Spleen (tissue), 11 donors: Measurements from ENCODE around the gene RRBP1. TPM values are rescaled to one million over a fixed set of nuclear protein-coding genes. Genes with fewer than 3 reads are reported as not detected.

Source experiments
- DNase-seq: peaks from one replicate; pipeline ENCODE4 v3.0.0-alpha.2; 2020
- H3K27ac ChIP-seq, 8 donors: fragments of 200-600 bp; sonication (generic) in 7 of 8; 1 replicate in 4 of 8; 2 replicates in 4 of 8; pipeline versions ENCODE4 v1.5.0 to v1.8.0; 2016 to 2021; ENCODE audit warnings: inconsistent platforms in 4 of 8, mild to moderate bottlenecking in 4 of 8, moderate library complexity in 1 of 8
- H3K27me3 ChIP-seq, 7 donors: fragments of 200-600 bp; sonication (generic) in 6 of 7; replicated peaks in 1 of 7; 1 replicate in 4 of 7; 2 replicates in 3 of 7; pipeline versions ENCODE4 v1.5.0 to v1.8.0; 2016 to 2021; ENCODE audit warnings: inconsistent platforms in 3 of 7, mild to moderate bottlenecking in 1 of 7
- H3K36me3 ChIP-seq, 6 donors: fragments of 200-600 bp; sonication (generic) in 5 of 6; 1 replicate in 4 of 6; 2 replicates in 2 of 6; pipeline versions ENCODE4 v1.5.0 to v1.8.0; 2016 to 2021; ENCODE audit warnings: inconsistent platforms in 2 of 6
- H3K4me1 ChIP-seq, 6 donors: fragments of 200-600 bp; sonication (generic) in 5 of 6; 1 replicate in 3 of 6; 2 replicates in 3 of 6; pipeline versions ENCODE4 v1.5.0 to v1.8.0; 2016 to 2021; ENCODE audit warnings: inconsistent platforms in 3 of 6
- H3K4me3 ChIP-seq, 8 donors: fragments of 200-600 bp; sonication (generic) in 7 of 8; 1 replicate in 4 of 8; 2 replicates in 4 of 8; pipeline versions ENCODE4 v1.5.0 to v1.8.0; 2016 to 2021; ENCODE audit warnings: inconsistent platforms in 4 of 8, mild to moderate bottlenecking in 4 of 8, moderate library complexity in 2 of 8
- H3K9me3 ChIP-seq, 8 donors: fragments of 200-600 bp; sonication (generic) in 7 of 8; 1 replicate in 4 of 8; 2 replicates in 4 of 8; pipeline versions ENCODE4 v1.5.0 to v1.8.0; 2016 to 2021; ENCODE audit warnings: inconsistent platforms in 4 of 8
- CTCF ChIP-seq, 11 experiments: fragments of 200-600 bp in 7 of 11; fragments of 450-650 bp in 4 of 11; sonication (generic) in 4 of 11; IDR thresholded peaks in 8 of 11; conservative IDR thresholded peaks in 3 of 11; 1 replicate in 7 of 11; 2 replicates in 4 of 11; pipeline versions ENCODE4 v1.4.0 to v1.8.0; 2016 to 2021; ENCODE audit warnings: antibody characterized with exemption in 11 of 11, inconsistent platforms in 4 of 11, mild to moderate bottlenecking in 1 of 11
- POLR2A ChIP-seq, 3 donors: fragments of 450-650 bp; IDR thresholded peaks; one replicate each; pipeline ENCODE4 v1.5.1; 2017; ENCODE audit warnings: antibody characterized with exemption in 3 of 3, mild to moderate bottlenecking in 1 of 3
- POLR2AphosphoS5 ChIP-seq, 3 donors: sonication (generic); formaldehyde crosslinking; IDR thresholded peaks; one replicate each; pipeline ENCODE4 v1.5.1; 2017; ENCODE audit warnings: antibody characterized with exemption in 3 of 3
- WGBS, 5 donors: extraction: QIAGEN DNeasy Blood & Tissue Kit in 3 of 5; methylation state at CpG; one replicate each; pipeline versions ENCODE4 v1.1.5 to v1.1.7; 2013 to 2018; 5-methylcytosine and 5-hydroxymethylcytosine counted together
- intact Hi-C: fragments of 100-400 bp; cut with DNase I; formaldehyde crosslinking; loops from one replicate; pipeline ENCODE4 v1.15.0; 2023; ENCODE audit warnings: low total_unique reads
- polyA plus RNA-seq, 3 donors: library from polyadenylated mRNA; stranded (reverse); fragments of 200-250 nt; gene quantifications; one replicate each; pipeline ENCODE4 v1.2.1, GENCODE V29; 2013
- total RNA-seq, 7 donors: library from RNA; depleted of rRNA in 3 of 7; stranded (reverse); fragments of >200 nt in 3 of 7; fragmentation: NEBNext Ultra II Directional in 4 of 7; extraction: Animal tissue kit (Norgen Biotek cat#: 25700) in 4 of 7; gene quantifications; one replicate each; pipeline versions ENCODE4 v1.1.0 to v1.2.1, GENCODE V29; 2016 to 2021
- donor health status: healthy with polysubstance abuse.
- donor health status: DM: no; HTN: no; CAD: no; lungs with moderate emphysema.
- donor health status: DM: no; HTN: no; CAD: no.
- donor health status: Bipolar disorder and iron deficiency.
- donor health status: healthy.
- donor health status: DM: no; HTN: no; CAD: no.
- donor health status: DM: yes; HTN: yes; CAD: no.

Gene RRBP1
- total and polyA plus RNA-seq, 10 donors = 17.0 to 164 (median 114) TPM

- DNase-seq = peak; percentile 74
- TF ChIP-seq CTCF (IDR thresholded peaks at IDR 0.05 in 8 of 11, conservative IDR thresholded peaks at IDR 0.05 in 3 of 11) (no peak), POLR2A (IDR thresholded peaks at IDR 0.05) (no peak), POLR2AphosphoS5 (IDR thresholded peaks at IDR 0.05) (peak in 2 of 3 donors; percentile 29 to 54)
- peaks cover 36 to 75% (median 59%) of the 10 kb centered on the region in 6 donors for H3K4me1 ChIP-seq
- peaks cover 0 to 29% (median under 1%) of the 10 kb centered on the region in 6 donors for H3K36me3 ChIP-seq
- H3K9me3 ChIP-seq = no peaks in the 10 kb centered on the region
- peak overlapping the region in 4 of 8 donors; percentile 3 to 69 (median 50) for H3K27ac ChIP-seq
- intact Hi-C loops = no loop called here
- no peak overlapping the region for H3K4me3 ChIP-seq
- H3K27me3 ChIP-seq = no peaks in the 10 kb centered on the region
- WGBS, 5 donors = 45 to 58% (median 52%) methylated on average over 11 to 12 of the region's 12 CpGs
Measured at GRCh38 chr20:17650301-17651128, 31.5 kb downstream of the RRBP1 start.

GRCh38 chr20:17648791-17649730 is 33.0 kb downstream of the RRBP1 start:
- WGBS, 5 donors = 42 to 49% (median 47%) methylated on average over 20 of the region's 20 CpGs
- Histone ChIP-seq H3K27ac (peak overlapping the region in 6 of 8 donors; percentile 9 to 69 (median 56)), H3K4me1 (peaks cover 36 to 84% (median 63%) of the 10 kb centered on the region in 6 donors)

GRCh38 chr20:17648315-17648646 is 33.8 kb downstream of the RRBP1 start:
- H3K4me3 ChIP-seq = no peak overlapping the region
- TF ChIP-seq POLR2AphosphoS5 (IDR thresholded peaks at IDR 0.05) (peak; percentile 87 to 91 (median 88)), CTCF (IDR thresholded peaks at IDR 0.05 in 8 of 11, conservative IDR thresholded peaks at IDR 0.05 in 3 of 11) (no peak)
- peaks cover 36 to 87% (median 63%) of the 10 kb centered on the region in 6 donors for H3K4me1 ChIP-seq
- DNase-seq = peak; percentile 88
- H3K36me3 ChIP-seq = peaks cover 0 to 24% (median 0%) of the 10 kb centered on the region in 6 donors
- peak overlapping the region in 5 of 8 donors; percentile 34 to 69 (median 63) for H3K27ac ChIP-seq
- WGBS, 5 donors = 18 to 61% (median 34%) methylated on average over 8 to 10 of the region's 10 CpGs
- intact Hi-C loops = no loop called here
- H3K9me3 ChIP-seq = no peaks in the 10 kb centered on the region
- H3K27me3 ChIP-seq = no peaks in the 10 kb centered on the region

More at GRCh38 chr20:17648791-17649730, 33.0 kb downstream of the RRBP1 start:
- H3K27me3 ChIP-seq = no peaks in the 10 kb centered on the region
- no peaks in the 10 kb centered on the region for H3K9me3 ChIP-seq
- TF ChIP-seq CTCF (IDR thresholded peaks at IDR 0.05 in 8 of 11, conservative IDR thresholded peaks at IDR 0.05 in 3 of 11) = peak in 7 of 11 experiments; percentile 16 to 53 (median 36)
- TF ChIP-seq POLR2AphosphoS5 (IDR thresholded peaks at IDR 0.05) = no peak
- H3K36me3 ChIP-seq = peaks cover 0 to 26% (median 0%) of the 10 kb centered on the region in 6 donors
- DNase-seq = peak; percentile 82
- intact Hi-C loops = no loop called here
- no peak overlapping the region for H3K4me3 ChIP-seq
